ENCODE results near the gene TRPM3. TPM values are rescaled to one million over a fixed set of nuclear protein-coding genes. Genes with fewer than 3 reads are reported as not detected.
A peak's percentile ranks its signal among the peaks of the same experiment; 100 is the strongest.

Gene TRPM3
- polyA plus RNA-seq, 2 of the 4 experiments (the other 2 are of a cell fraction) = not detected

- TF ChIP-seq, protein P1, sequence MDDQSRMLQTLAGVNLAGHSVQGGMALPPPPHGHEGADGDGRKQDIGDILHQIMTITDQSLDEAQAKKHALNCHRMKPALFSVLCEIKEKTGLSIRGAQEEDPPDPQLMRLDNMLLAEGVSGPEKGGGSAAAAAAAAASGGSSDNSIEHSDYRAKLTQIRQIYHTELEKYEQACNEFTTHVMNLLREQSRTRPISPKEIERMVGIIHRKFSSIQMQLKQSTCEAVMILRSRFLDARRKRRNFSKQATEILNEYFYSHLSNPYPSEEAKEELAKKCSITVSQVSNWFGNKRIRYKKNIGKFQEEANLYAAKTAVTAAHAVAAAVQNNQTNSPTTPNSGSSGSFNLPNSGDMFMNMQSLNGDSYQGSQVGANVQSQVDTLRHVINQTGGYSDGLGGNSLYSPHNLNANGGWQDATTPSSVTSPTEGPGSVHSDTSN (IDR thresholded peaks at IDR 0.05) = no peak
- TF ChIP-seq KDM5A (IDR thresholded peaks at IDR 0.05) (no peak), FOSL2 (IDR thresholded peaks at IDR 0.05) (no peak), FOSL2 (CRISPR knock-in tag; IDR thresholded peaks at IDR 0.05) (no peak), SREBF2 (IDR thresholded peaks at IDR 0.05) (no peak), HOXB13 (CRISPR knock-in tag; IDR thresholded peaks at IDR 0.05; ENCODE audit: low read depth) (no peak), ZFP36 (IDR thresholded peaks at IDR 0.05; ENCODE audit: borderline replicate concordance, partially characterized antibody) (no peak)
- TF ChIP-seq, protein P2, sequence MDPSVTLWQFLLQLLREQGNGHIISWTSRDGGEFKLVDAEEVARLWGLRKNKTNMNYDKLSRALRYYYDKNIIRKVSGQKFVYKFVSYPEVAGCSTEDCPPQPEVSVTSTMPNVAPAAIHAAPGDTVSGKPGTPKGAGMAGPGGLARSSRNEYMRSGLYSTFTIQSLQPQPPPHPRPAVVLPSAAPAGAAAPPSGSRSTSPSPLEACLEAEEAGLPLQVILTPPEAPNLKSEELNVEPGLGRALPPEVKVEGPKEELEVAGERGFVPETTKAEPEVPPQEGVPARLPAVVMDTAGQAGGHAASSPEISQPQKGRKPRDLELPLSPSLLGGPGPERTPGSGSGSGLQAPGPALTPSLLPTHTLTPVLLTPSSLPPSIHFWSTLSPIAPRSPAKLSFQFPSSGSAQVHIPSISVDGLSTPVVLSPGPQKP (IDR thresholded peaks at IDR 0.05; ENCODE audit: low read depth, low read length) = no peak
- CTCF ChIA-PET = interaction anchor here (0.8 to 8.8 kb wide), 8 partner anchors 9 to 611 kb away, joined by 3 to 114 read pairs (median 4); no protein-coding TSS in a partner anchor
- ATAC-seq (no peak), DNase-seq (ENCODE audit: low read depth in 1 of 2, low spot score in 1 of 2) (no peak), FAIRE-seq (no peak)
- WGBS (ENCODE audit: missing lambda C conversion rate) = 26% methylated on average over 4 of the region's 4 CpGs
- H3K27ac ChIP-seq = no peak overlapping the region
- no peak overlapping the region for H3K4me3 ChIP-seq
- no peaks in the 10 kb centered on the region for H3K9me3 ChIP-seq
- H3K4me1 ChIP-seq = no peaks in the 10 kb centered on the region
- no peak overlapping the region for H3K4me2 ChIP-seq
- POLR2A ChIA-PET = no interaction called here
Measured at GRCh38 chr9:70641031-70641430, 480.4 kb downstream of the TRPM3 start.

GRCh38 chr9:70639853-70640814 lies 481.3 kb downstream of the TRPM3 start:
- Histone ChIP-seq H3K4me3 (0 out of 3 replicates have a peak overlapping the region, but pooled peaks have one; percentile 25), H3K27ac (no peak overlapping the region), H3K9me3 (no peaks in the 10 kb centered on the region), H3K4me2 (peak overlapping the region; percentile 65), H3K4me1 (no peaks in the 10 kb centered on the region)
- WGBS (ENCODE audit: missing lambda C conversion rate) = 13% methylated on average over 15 of the region's 15 CpGs
- no peak for TF ChIP-seq EHMT2 (IDR thresholded peaks at IDR 0.05; ENCODE audit: low read depth)
- TF ChIP-seq, protein P3, sequence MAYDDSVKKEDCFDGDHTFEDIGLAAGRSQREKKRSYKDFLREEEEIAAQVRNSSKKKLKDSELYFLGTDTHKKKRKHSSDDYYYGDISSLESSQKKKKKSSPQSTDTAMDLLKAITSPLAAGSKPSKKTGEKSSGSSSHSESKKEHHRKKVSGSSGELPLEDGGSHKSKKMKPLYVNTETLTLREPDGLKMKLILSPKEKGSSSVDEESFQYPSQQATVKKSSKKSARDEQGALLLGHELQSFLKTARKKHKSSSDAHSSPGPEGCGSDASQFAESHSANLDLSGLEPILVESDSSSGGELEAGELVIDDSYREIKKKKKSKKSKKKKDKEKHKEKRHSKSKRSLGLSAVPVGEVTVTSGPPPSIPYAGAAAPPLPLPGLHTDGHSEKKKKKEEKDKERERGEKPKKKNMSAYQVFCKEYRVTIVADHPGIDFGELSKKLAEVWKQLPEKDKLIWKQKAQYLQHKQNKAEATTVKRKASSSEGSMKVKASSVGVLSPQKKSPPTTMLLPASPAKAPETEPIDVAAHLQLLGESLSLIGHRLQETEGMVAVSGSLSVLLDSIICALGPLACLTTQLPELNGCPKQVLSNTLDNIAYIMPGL (CRISPR knock-in tag; IDR thresholded peaks at IDR 0.05; ENCODE audit: borderline replicate concordance) = no peak
- TF ChIP-seq RNF2 (IDR thresholded peaks at IDR 0.05; ENCODE audit: borderline replicate concordance, low read depth) = no peak
- peak; percentile 48 for TF ChIP-seq SMC3 (IDR thresholded peaks at IDR 0.05)
- no peak for TF ChIP-seq POLR2A (IDR thresholded peaks at IDR 0.05; ENCODE audit: low read length)
- TF ChIP-seq E2F6 (IDR thresholded peaks at IDR 0.05; ENCODE audit: borderline replicate concordance, low read depth) = no peak
- no peak for TF ChIP-seq EHF (CRISPR knock-in tag; IDR thresholded peaks at IDR 0.05)
- TF ChIP-seq, protein P4, sequence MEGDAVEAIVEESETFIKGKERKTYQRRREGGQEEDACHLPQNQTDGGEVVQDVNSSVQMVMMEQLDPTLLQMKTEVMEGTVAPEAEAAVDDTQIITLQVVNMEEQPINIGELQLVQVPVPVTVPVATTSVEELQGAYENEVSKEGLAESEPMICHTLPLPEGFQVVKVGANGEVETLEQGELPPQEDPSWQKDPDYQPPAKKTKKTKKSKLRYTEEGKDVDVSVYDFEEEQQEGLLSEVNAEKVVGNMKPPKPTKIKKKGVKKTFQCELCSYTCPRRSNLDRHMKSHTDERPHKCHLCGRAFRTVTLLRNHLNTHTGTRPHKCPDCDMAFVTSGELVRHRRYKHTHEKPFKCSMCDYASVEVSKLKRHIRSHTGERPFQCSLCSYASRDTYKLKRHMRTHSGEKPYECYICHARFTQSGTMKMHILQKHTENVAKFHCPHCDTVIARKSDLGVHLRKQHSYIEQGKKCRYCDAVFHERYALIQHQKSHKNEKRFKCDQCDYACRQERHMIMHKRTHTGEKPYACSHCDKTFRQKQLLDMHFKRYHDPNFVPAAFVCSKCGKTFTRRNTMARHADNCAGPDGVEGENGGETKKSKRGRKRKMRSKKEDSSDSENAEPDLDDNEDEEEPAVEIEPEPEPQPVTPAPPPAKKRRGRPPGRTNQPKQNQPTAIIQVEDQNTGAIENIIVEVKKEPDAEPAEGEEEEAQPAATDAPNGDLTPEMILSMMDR (IDR thresholded peaks at IDR 0.05) = peak; percentile 84
- peak; percentile 83 to 86 for TF ChIP-seq RAD21 (conservative IDR thresholded peaks at IDR 0.05 in 1 of 2, IDR thresholded peaks at IDR 0.05 in 1 of 2)
- ChIA-PET CTCF (interaction anchor here (0.7 to 8.8 kb wide), 25 partner anchors 10 to 616 kb away, joined by 3 to 114 read pairs (median 4); no protein-coding TSS in a partner anchor), POLR2A (interaction anchor here (0.6 kb wide), 1 partner anchor 1677 kb away, joined by 3 read pairs; no protein-coding TSS in a partner anchor)
- peak; percentile 8 to 50 for DNase-seq (ENCODE audit: low read depth in 1 of 2, low spot score in 1 of 2)
- peak; percentile 76 for FAIRE-seq
- peak; percentile 82 to 92 for ATAC-seq

Data from A549 (cell line).